ENCODE results near the gene AHDC1.

- TF ChIP-seq POLR2A (IDR thresholded peaks at IDR 0.05; ENCODE audit: borderline replicate concordance, extremely low read depth, insufficient read depth, insufficient read length) (no peak), EZH2 (IDR thresholded peaks at IDR 0.05) (no peak), CTCF (IDR thresholded peaks at IDR 0.05 in 2 of 3, conservative IDR thresholded peaks at IDR 0.05 in 1 of 3; ENCODE audit: borderline replicate concordance in 1 of 3, insufficient read depth in 1 of 3, low read depth in 2 of 3, low read length in 2 of 3) (no peak), SP1 (IDR thresholded peaks at IDR 0.05; ENCODE audit: low read depth) (no peak), EGR1 (IDR thresholded peaks at IDR 0.05; ENCODE audit: low read depth) (no peak), EZH2phosphoT487 (IDR thresholded peaks at IDR 0.05; ENCODE audit: borderline replicate concordance) (no peak), REST (IDR thresholded peaks at IDR 0.05; ENCODE audit: low read depth) (no peak)
These were observed 43.4 kb upstream of the AHDC1 start for GRCh38 chr1:27647328-27647727.

All from HCT116 (cell line).